Neuronal stem cell (in vitro differentiated cells): ENCODE measurements around the gene CACNG6.

Experiments used
- DNase-seq: peaks from one replicate; pipeline ENCODE4 v3.0.0-alpha.2; 2013; ENCODE audit warnings: low spot score
- H2AFZ ChIP-seq: one replicate; pipeline ENCODE4 v1.6.1; 2013; ENCODE audit warnings: mild to moderate bottlenecking, low read length, inconsistent platforms
- H2AK5ac ChIP-seq: 2 replicates; pipeline ENCODE4 v1.6.1; 2013; ENCODE audit warnings: low read depth, mild to moderate bottlenecking, inconsistent platforms, low read length, moderate library complexity, mixed read lengths
- H2BK120ac ChIP-seq: 2 replicates; pipeline ENCODE4 v1.6.1; 2013; ENCODE audit warnings: low read depth, mild to moderate bottlenecking, inconsistent platforms, low read length, moderate library complexity, mixed read lengths
- H2BK12ac ChIP-seq: one replicate; pipeline ENCODE4 v1.6.1; 2013; ENCODE audit warnings: low read length, inconsistent platforms
- H2BK15ac ChIP-seq: 2 replicates; pipeline ENCODE4 v1.6.1; 2013; ENCODE audit warnings: mild to moderate bottlenecking, low read length, inconsistent platforms, mixed read lengths
- H2BK5ac ChIP-seq: one replicate; pipeline ENCODE4 v1.6.1; 2013; ENCODE audit warnings: inconsistent platforms, mild to moderate bottlenecking, low read length, moderate library complexity
- H3K14ac ChIP-seq: one replicate; pipeline ENCODE4 v1.6.1; 2013; ENCODE audit warnings: low read length, inconsistent platforms
- H3K18ac ChIP-seq: 2 replicates; pipeline ENCODE4 v1.6.1; 2013; ENCODE audit warnings: low read length, inconsistent platforms
- H3K23ac ChIP-seq: 2 replicates; pipeline ENCODE4 v1.6.1; 2013; ENCODE audit warnings: low read depth, mild to moderate bottlenecking, mixed read lengths, low read length, inconsistent platforms; ENCODE audit not compliant: poor library complexity
- H3K27ac ChIP-seq: replicated peaks from 3 replicates; pipeline ENCODE4 v1.5.1; 2013; ENCODE audit warnings: low read length, inconsistent platforms
- H3K27me3 ChIP-seq, 3 experiments: 2 replicates each; pipeline ENCODE4 v1.6.1; 2013; ENCODE audit warnings: low read length in 3 of 3, mild to moderate bottlenecking in 2 of 3, inconsistent platforms in 1 of 3, low read depth in 1 of 3, mixed read lengths in 1 of 3, moderate library complexity in 1 of 3; ENCODE audit not compliant: control insufficient read depth in 3 of 3, insufficient read depth in 3 of 3
- H3K36me3 ChIP-seq, 2 donors: replicated peaks in 1 of 2; 2 replicates each; pipeline ENCODE4 v1.6.1; 2013; ENCODE audit warnings: low read length in 2 of 2; ENCODE audit not compliant: control insufficient read depth in 2 of 2, insufficient read depth in 2 of 2
- H3K4ac ChIP-seq: 2 replicates; pipeline ENCODE4 v1.6.1; 2013; ENCODE audit warnings: inconsistent platforms, mild to moderate bottlenecking, low read length, moderate library complexity
- H3K4me1 ChIP-seq, 2 donors: 1 replicate in 1 of 2; 2 replicates in 1 of 2; pipeline ENCODE4 v1.6.1; 2013; ENCODE audit warnings: low read length in 2 of 2, low read depth in 1 of 2; ENCODE audit not compliant: control insufficient read depth in 2 of 2, insufficient read depth in 1 of 2
- H3K4me2 ChIP-seq: one replicate; pipeline ENCODE4 v1.6.1; 2013; ENCODE audit warnings: mild to moderate bottlenecking, low read length, inconsistent platforms; ENCODE audit not compliant: insufficient read depth, poor library complexity, severe bottlenecking
- H3K4me3 ChIP-seq, 2 donors: 2 replicates each; pipeline ENCODE4 v1.5.1; 2013; ENCODE audit warnings: low read length in 2 of 2, mild to moderate bottlenecking in 2 of 2, inconsistent platforms in 1 of 2, moderate library complexity in 1 of 2
- H3K79me1 ChIP-seq: one replicate; pipeline ENCODE4 v1.6.1; 2013; ENCODE audit warnings: low read depth, mild to moderate bottlenecking, inconsistent platforms, low read length, moderate library complexity
- H3K9ac ChIP-seq: one replicate; pipeline ENCODE4 v1.6.1; 2013; ENCODE audit warnings: mild to moderate bottlenecking, low read depth, low read length, inconsistent platforms; ENCODE audit not compliant: poor library complexity
- H3K9me3 ChIP-seq, 2 donors: replicated peaks in 1 of 2; 2 replicates each; pipeline versions ENCODE3 to v1.6.1; 2013; ENCODE audit warnings: low read length in 2 of 2, mild to moderate bottlenecking in 2 of 2, inconsistent platforms in 1 of 2, low read depth in 1 of 2, mixed read lengths in 1 of 2, moderate library complexity in 1 of 2; ENCODE audit not compliant: control insufficient read depth in 2 of 2, insufficient read depth in 1 of 2
- H4K8ac ChIP-seq: one replicate; pipeline ENCODE4 v1.6.1; 2013; ENCODE audit warnings: low read depth, mild to moderate bottlenecking, inconsistent platforms, low read length, moderate library complexity
- H4K91ac ChIP-seq: one replicate; pipeline ENCODE4 v1.6.1; 2013; ENCODE audit warnings: low read length, low read depth, mild to moderate bottlenecking, inconsistent platforms; ENCODE audit not compliant: poor library complexity
- WGBS, 2 donors: extraction: QIAGEN DNeasy Blood & Tissue Kit; methylation state at CpG; one replicate each; pipeline ENCODE4 v1.1.7; 2013; ENCODE audit warnings: missing lambda C conversion rate in 2 of 2, mixed read lengths in 1 of 2; ENCODE audit not compliant: insufficient read length in 2 of 2, insufficient replicate concordance in 1 of 2; ENCODE audit errors: extremely low coverage in 2 of 2; 5-methylcytosine and 5-hydroxymethylcytosine counted together

CACNG6 gene

GRCh38 chr19:53992815-53993214 lies 1.4 kb downstream of the CACNG6 start:
- Histone ChIP-seq H2AK5ac (peak overlapping the region; percentile 88), H2BK15ac (peak overlapping the region; percentile 26), H3K23ac (peak overlapping the region; percentile 57), H3K4me1 (peaks cover 3 to 19% of the 10 kb centered on the region in 2 donors), H2AFZ (no peak overlapping the region), H3K4ac (no peak overlapping the region), H2BK120ac (peak overlapping the region; percentile 9), H3K4me2 (no peak overlapping the region), H4K8ac (no peak overlapping the region), H3K79me1 (no peaks in the 10 kb centered on the region), H2BK12ac (no peak overlapping the region), H3K27me3 (peaks cover 0 to 8% (median 0%) of the 10 kb centered on the region in 3 experiments), H3K4me3 (no peak overlapping the region), H2BK5ac (peak overlapping the region; percentile 77), H3K27ac (no peak overlapping the region), H3K18ac (peak overlapping the region; percentile 68), H4K91ac (no peak overlapping the region), H3K36me3 (no peaks in the 10 kb centered on the region), H3K14ac (no peak overlapping the region), H3K9ac (no peak overlapping the region), H3K9me3 (no peaks in the 10 kb centered on the region)
- no CpG with 5 or more reads among the region's 43 CpGs for WGBS, 2 donors
- no peak for DNase-seq

GRCh38 chr19:53993448-53993847 lies 2.0 kb downstream of the CACNG6 start:
- H3K9ac ChIP-seq, result no peak overlapping the region
- DNase-seq, result no peak
- peaks cover 3 to 22% of the 10 kb centered on the region in 2 donors for H3K4me1 ChIP-seq
- no peak overlapping the region for H3K27ac ChIP-seq
- H3K18ac ChIP-seq, result no peak overlapping the region
- H3K9me3 ChIP-seq, result no peaks in the 10 kb centered on the region
- H3K4me2 ChIP-seq, result no peak overlapping the region
- peak overlapping the region; percentile 33 for H2BK15ac ChIP-seq
- peaks cover 0 to 8% (median 0%) of the 10 kb centered on the region in 3 experiments for H3K27me3 ChIP-seq
- peak overlapping the region; percentile 57 for H3K23ac ChIP-seq
- H4K8ac ChIP-seq, result no peak overlapping the region
- no peak overlapping the region for H3K4ac ChIP-seq
- no peak overlapping the region for H2BK12ac ChIP-seq
- H3K79me1 ChIP-seq, result no peaks in the 10 kb centered on the region
- no CpG with 5 or more reads among the region's 3 CpGs for WGBS, 2 donors
- H2AFZ ChIP-seq, result no peak overlapping the region
- no peak overlapping the region for H3K4me3 ChIP-seq
- H4K91ac ChIP-seq, result no peak overlapping the region
- H2AK5ac ChIP-seq, result peak overlapping the region; percentile 88
- H2BK5ac ChIP-seq, result peak overlapping the region; percentile 77
- H3K14ac ChIP-seq, result no peak overlapping the region
- H2BK120ac ChIP-seq, result peak overlapping the region; percentile 9
- H3K36me3 ChIP-seq, result no peaks in the 10 kb centered on the region

GRCh38 chr19:53994811-53995210 lies 3.4 kb downstream of the CACNG6 start:
- H3K27ac ChIP-seq, result no peak overlapping the region
- H3K4ac ChIP-seq, result no peak overlapping the region
- DNase-seq, result no peak
- no peak overlapping the region for H3K14ac ChIP-seq
- no peak overlapping the region for H3K4me3 ChIP-seq
- H2AK5ac ChIP-seq, result no peak overlapping the region
- no peak overlapping the region for H2BK12ac ChIP-seq
- H3K9ac ChIP-seq, result no peak overlapping the region
- peaks cover 2 to 18% of the 10 kb centered on the region in 2 donors for H3K4me1 ChIP-seq
- no peaks in the 10 kb centered on the region for H3K36me3 ChIP-seq
- H4K8ac ChIP-seq, result no peak overlapping the region
- H2BK15ac ChIP-seq, result no peak overlapping the region
- no peak overlapping the region for H4K91ac ChIP-seq
- H2BK120ac ChIP-seq, result no peak overlapping the region
- WGBS, 2 donors, result no CpG with 5 or more reads among the region's 5 CpGs
- H3K18ac ChIP-seq, result no peak overlapping the region
- no peaks in the 10 kb centered on the region for H3K79me1 ChIP-seq
- H2BK5ac ChIP-seq, result no peak overlapping the region
- H3K27me3 ChIP-seq, result peaks cover 0 to 10% (median 0%) of the 10 kb centered on the region in 3 experiments
- H2AFZ ChIP-seq, result no peak overlapping the region
- H3K4me2 ChIP-seq, result no peak overlapping the region
- H3K9me3 ChIP-seq, result peaks cover 0 to 5% of the 10 kb centered on the region in 2 donors
- H3K23ac ChIP-seq, result no peak overlapping the region

GRCh38 chr19:53998223-53998622 lies 6.8 kb downstream of the CACNG6 start:
- no peak overlapping the region for H3K4me2 ChIP-seq
- H4K91ac ChIP-seq, result no peak overlapping the region
- H3K14ac ChIP-seq, result no peak overlapping the region
- no peak overlapping the region for H2BK12ac ChIP-seq
- H3K27me3 ChIP-seq, result peaks cover 0 to 4% (median 0%) of the 10 kb centered on the region in 3 experiments
- no peak overlapping the region for H3K9ac ChIP-seq
- H2AFZ ChIP-seq, result no peak overlapping the region
- no peak for DNase-seq
- H3K18ac ChIP-seq, result no peak overlapping the region
- H2AK5ac ChIP-seq, result no peak overlapping the region
- no CpG with 5 or more reads among the region's 7 CpGs for WGBS, 2 donors
- H3K4me3 ChIP-seq, result no peak overlapping the region
- H2BK15ac ChIP-seq, result no peak overlapping the region
- no peak overlapping the region for H2BK120ac ChIP-seq
- H3K27ac ChIP-seq, result no peak overlapping the region
- no peak overlapping the region for H3K4ac ChIP-seq
- H3K79me1 ChIP-seq, result no peaks in the 10 kb centered on the region
- H4K8ac ChIP-seq, result no peak overlapping the region
- H3K23ac ChIP-seq, result no peak overlapping the region
- H3K4me1 ChIP-seq, result peaks cover 0 to 19% of the 10 kb centered on the region in 2 donors
- H2BK5ac ChIP-seq, result no peak overlapping the region
- H3K36me3 ChIP-seq, result no peaks in the 10 kb centered on the region
- peaks cover 0 to 5% of the 10 kb centered on the region in 2 donors for H3K9me3 ChIP-seq
